SHP77 treated with DMSO at 0.1 percent for 48 hours (cell line): ENCODE results near the gene CDC14A.
"Not testable (repeated sequence)": the region's sequence is repeated elsewhere in the genome, so short reads cannot be mapped to it uniquely, and the experiment has no call there.

Experiments
- DNase-seq: peaks from one replicate; lab custom pipeline; 2025; lab: John Stamatoyannopoulos, UW

CDC14A gene

DNA sequence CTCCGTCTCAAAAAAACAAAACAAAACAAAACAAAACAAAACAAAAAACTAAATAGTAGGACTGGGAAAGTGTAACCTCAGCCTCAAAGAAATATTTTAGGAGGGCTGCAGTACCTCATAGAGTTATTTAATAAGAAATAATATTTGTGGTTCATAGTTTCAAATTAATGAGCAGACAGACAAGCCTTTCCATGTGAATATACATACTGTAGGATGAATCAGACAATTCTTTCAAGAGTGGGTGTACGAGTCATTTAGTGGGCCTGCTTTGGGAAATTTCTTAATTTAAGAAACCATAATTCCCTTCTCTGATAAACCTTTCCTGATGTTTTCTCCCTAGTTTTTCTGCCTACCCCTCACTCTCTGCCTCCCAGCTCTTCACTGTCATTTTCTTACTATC, 52.5 kb downstream of the CDC14A start:
- no peak for DNase-seq

DNA sequence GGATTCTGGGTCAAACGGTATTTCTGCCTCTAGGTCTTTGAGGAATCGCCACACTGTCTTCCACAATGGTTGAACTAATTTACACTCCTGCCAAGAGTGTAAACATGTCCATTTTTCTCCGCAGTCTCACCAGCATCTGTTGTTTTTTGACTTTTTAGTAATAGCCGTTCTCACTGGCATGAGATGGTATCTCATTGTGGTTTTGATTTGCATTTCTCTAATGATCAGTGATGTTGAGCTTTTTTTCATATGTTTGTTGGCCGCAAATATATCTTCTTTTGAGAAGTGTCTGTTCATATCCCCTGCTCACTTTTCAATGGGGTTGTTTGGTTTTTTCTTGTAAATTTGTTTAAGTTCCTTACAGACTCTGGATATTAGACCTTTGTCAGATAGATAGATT, 53.6 kb downstream of the CDC14A start:
- not testable (repeated sequence) for DNase-seq

DNA sequence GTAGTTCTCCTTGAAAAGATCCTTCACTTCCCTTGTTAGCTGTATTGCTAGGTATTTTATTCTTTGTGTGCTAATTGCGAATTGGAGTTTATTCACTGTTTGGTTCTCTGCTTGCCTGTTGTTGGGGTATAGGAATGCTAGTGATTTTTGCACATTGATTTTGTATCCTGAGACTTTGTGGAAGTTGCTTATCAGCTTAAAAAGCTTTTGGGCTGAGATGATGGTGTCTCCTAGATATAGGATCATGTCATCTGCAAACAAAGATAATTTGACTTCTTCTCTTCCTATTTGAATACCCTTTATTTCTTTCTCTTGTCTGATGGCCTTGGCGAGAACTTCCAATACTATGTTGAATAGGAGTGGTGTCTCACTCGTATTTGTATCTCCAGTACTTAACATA, 55.1 kb downstream of the CDC14A start:
- not testable (repeated sequence) for DNase-seq

DNA sequence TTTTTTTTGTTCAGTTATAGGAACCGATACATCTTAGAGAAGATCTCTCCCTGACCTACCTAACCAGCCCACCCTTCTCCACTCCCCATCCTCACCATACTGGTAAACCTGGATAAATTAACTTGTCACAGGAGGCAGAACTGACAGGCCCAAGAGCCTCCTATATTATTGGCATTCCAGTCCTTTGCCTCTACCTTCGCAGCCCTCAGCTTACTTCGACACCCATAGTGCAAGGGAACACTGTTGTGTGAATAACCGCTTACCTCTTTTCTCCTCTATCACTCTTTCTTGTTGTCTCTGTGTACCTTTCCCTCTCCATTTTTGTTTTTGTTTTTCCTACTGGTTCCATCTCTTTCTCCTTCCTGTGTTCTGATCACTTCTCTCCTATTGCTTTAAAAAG, 58.7 kb downstream of the CDC14A start:
- DNase-seq = no peak

DNA sequence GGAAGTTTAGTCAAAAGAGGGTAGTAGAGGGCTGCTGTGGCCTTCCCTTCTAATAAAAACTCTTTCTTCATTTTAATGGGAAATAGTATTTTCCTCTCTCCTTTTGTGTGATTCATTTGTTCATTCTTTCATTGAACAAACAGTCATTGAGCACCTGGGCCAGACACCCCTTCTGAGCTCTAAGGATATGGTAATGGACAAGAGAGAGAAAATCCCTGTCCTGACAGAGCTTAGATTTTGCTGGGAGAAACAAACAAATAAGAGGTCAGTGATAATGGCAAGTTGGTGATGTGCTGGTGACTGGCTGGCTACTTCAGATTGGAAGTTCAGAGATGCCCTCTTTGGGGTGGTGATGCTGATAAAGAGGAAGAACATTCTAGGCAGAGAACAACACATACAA, 59.3 kb downstream of the CDC14A start:
- no peak for DNase-seq

DNA sequence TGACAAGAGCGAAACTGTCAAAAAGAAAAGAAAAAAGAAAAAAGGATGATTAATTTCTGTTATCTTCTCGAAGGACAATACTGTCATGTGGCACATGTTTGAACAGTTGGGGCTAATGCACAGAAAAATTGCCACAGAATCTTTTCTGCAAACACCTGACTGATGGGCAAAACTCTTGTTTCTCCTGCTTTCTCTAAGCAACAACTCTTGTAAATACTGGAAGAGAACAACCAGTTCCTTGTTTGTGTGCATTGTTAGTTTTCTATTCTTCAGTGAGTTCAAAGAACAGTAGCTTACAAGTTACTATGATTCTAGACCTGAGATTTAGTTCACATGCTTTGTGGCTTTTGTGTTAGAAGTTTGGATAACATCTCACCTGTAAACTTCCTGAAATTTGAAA, 60.7 kb downstream of the CDC14A start:
- no peak for DNase-seq

DNA sequence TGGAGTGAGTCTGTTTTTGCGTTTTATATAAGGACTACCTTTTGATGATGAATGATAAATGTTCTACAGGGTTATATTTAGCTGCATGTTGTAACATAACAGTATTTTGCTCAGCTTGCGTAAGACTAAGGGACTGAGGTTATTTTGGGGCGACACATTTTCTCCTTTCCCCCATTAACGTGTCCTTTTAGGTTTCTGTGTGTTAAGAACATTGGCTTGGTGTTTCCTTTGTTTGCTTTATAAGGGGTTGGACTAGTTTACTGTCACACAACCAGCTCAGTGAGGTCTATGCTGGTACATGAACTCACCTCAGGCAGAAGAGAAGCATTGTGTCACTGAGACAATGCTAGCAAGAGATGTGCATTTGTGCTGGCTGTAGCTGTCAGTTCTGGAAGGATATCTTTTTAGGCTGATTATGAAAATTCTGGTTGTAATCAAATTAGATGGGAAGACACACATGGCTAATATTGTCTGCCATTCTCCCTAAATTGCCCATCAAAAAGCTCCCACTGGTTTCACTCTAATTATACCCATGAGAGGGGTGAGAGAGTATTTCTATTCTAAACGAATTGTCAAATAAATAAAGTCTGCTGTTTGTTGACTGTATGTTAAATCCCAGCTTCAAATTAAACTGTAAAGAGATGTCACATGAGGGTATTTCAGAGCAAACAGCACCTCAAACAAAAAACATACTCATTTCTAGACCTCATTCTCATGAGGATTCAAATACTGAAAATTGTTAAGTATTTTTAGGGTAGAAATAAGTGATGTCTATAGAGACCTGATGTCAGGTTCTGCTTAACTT, 62.6 kb downstream of the CDC14A start:
- no peak for DNase-seq

DNA sequence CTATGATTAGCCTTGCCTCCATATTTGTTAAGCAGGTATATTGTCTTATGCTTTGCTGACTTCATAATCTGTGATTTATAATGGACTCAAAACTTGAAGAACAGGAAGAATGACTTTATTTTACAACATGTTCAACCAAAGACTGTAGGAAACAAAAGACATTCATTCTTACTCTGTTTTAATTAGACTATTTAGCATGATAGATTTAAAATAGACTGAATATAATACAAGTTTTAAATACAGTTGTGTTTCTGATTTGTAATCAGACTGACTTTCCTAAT, 63.1 kb downstream of the CDC14A start:
- no peak for DNase-seq

DNA sequence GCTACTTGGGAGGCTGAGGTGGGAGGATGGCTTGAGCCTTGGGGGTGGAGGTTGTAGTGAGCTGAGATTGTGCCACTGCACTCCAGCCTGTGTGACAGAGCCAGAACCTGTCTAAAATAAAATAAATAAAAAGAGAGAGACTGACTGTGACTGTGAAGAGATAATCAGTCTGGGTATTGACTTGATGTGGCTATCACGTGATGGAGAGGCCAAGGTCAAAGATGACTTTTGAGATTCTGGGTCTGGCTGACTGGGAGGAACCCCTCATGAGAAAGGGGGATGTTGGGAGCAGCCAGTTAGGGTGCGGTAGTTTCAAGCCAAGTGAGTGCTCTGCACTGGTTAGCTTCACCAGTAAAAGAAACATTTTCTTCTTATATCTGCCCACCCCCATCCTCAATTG, 66.8 kb downstream of the CDC14A start:
- DNase-seq = no peak

DNA sequence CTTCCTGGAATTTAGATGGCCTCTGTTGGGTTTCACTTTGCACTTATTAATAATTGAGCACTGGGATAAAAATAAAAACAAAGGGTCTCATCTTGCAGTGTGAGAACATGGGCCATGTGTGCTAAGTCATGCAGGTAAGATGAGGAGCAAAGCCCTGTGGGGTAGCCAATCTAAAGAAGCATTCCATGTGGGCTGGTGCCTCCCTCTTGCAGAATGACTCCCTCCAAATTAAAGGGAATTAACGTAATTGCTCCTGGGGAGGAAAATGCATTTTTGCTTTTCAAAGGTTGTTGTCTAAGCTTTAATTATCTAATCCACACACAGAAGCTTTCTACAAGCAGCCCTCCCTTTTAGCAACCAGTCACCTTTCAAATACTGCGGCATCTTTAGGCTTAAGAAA, 69.8 kb downstream of the CDC14A start:
- no peak for DNase-seq

DNA sequence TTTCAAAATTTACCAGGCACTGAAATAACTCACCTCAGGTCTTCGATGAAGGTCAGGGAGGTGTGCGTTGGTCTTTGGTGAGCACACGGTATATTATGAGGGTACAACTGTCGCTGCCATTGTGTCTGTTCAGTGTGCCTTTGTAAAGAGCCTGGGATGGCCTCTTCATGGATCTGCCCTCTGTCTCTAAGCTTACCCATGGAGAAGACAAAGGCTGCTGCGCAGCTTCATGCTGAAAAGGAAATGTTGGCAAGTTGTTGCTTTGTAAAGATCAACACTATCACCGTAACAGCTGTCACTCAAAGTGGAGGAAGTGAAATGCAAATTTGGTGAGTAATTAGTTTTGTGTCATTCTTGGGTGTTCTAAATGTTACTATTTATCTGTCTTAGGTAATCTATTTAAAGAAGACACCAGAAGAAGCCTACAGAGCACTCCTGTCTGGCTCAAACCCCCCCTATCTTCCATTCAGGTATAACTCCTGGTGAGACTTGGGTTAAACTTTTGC, 71.6 kb downstream of the CDC14A start:
- no peak for DNase-seq

DNA sequence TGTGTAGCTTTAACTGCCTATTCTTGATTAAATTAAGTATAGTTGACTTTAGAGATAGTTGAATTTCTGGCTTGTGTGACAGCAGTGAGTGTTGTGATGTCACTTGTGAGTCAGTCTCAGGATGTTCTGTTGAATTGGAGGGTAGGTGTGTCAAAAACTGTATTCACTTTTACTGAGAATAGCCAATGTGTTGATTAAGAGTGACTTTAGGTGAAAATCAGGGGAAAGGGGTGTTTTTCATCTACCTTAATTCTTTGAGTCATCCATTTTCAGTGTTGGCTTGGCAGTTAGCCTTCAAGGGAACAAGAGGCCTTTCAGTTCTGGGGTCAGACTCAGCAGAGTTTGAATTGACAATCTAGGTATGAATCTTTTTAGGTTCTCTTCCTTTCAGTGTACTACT, 75.9 kb downstream of the CDC14A start:
- DNase-seq = no peak

DNA sequence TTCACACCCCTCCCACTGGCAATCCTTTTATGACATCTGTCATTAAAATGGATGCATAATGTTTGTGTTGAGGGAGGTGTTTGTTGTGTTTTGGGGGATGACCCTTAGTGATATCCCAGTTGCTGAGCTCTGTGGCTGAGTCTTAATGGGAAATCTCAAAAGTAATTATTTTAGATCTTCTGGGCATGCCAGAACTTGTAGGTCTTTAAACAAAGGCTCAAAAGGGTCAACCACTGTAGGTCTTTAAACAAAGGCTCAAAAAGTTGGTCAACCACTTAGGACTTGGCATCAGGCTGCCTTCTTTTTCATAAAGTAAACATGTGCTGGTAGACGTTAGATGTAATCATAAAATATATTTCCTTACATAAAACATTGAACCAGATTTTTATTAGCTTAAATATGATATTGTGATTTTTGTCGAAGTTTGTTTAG, 78.0 kb downstream of the CDC14A start:
- no peak for DNase-seq

DNA sequence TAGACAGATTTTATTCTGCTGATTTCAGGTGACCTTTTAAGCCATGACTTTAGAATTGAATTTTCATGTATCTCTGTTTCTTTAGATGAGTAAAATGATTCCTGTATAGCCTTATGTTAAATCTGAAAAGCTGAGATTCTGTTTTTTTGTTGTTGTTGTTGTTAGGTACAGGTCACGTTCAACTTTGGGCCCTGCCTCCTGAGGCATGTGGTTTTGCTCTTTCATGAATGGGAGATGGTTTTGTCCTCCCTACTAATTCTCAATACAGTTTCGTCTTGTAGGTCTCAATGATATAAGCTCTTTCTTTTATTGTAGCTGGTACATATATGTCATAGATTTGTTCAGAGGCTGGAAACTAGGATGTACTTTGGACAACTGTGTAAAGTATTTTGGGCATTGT, 79.6 kb downstream of the CDC14A start:
- no peak for DNase-seq

DNA sequence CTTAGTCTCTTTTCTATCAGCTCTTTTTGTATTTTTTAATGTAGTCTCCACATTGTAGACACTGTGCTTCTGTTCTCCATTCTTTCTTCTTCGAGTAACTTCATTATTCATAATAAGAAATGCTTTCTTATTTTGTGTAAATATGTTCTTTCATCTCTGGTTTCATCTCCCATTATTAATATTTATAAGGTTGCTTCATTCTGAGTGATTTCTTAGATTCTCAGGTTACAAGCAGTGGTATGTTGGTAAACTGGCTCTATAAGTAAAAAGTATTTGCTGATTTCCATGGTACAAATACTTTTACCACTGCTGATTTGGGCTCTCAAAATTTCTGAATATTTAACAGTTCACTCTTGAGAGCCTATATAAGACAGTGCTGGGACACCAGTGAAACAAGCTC, 81.3 kb downstream of the CDC14A start:
- DNase-seq = no peak

DNA sequence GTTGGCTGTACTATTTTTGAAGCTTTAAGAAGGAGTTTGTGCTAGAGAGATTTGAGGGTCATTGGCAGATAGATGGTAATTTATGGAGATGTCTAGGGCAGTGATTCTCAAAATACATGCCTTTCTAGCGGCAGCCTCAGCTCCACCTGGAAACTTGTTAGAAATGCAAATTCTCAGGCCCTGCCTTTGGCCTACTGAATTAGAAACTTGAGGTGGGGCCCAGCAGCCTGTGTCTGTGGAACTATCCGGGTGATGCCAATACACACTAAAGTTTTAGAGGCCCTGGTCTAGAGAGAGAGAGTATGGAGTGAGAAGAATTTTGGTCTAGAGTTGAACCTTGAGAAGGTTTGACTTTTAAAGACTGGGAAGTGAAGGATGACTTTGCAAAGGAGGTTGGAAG, 82.5 kb downstream of the CDC14A start:
- DNase-seq = no peak

DNA sequence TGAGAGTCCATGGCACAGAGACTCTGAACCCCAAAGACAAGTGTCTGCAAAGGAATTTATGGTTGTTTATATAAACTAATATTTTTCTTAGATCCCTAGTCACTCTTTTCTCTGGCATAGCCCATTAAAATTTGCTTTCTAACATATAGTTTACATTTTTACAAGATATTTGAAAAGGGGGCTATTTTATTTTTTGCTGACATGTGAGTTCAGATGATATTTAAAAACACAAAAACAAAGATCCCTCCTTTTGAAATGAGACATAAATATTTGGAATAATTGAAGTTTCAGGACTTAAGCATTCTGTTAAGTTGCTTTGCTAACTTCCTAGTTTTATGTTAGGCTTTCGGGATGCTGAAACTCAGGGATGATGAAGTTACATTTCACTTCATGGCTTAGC, 86.1 kb downstream of the CDC14A start:
- DNase-seq = no peak

DNA sequence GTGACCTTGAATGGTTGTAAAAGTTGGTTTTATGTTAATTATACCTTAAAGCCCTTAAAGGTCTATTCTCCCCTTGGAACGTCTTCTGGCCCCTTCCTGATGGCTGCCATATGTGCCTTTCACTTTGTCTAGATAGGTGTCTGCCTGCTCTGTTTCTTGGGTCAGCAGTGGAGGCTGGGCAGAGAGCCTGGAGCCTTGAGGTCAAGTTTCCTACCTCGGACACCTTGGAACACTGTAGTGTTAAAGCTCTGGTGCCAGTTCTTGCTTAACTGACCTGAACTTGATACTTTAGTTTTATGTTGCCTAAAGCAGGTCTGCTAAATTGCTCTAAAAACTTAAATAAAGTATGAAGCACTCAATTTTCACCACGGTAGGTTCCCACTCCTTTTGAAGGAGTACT, 86.5 kb downstream of the CDC14A start:
- DNase-seq = no peak

DNA sequence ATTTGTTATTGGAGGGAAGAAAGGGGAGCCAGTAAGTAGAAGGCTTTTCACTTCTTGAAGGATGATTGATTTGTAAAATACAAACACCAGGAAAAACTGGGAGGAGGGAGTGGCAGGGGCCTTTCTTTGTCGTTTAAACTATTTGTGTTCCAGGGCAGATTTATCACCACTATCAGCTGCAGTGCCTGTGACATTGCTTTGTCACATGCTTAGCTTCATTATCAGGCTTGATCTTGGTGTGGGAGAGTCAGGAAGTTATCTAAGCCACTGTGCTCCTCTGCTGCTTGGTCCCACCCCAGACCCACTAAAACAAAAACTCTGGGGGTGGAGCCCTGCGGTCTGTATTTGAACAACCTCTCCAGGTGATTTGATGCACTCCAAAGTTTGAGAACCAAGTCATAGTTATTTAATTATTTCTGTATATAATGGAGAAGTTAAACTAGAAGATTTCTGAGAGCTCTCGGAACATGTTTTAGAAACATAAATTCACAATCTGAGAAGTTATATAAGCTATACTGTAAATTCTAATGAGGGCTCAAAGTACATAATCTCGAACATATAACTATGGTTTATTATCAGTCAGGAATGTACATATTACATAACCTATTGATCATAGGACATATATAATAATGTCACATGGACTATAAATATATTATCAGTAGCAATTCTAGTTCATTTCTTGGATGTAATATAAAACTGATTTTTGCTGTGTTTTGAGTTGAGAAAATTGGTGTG, 87.9 kb downstream of the CDC14A start:
- DNase-seq = no peak

DNA sequence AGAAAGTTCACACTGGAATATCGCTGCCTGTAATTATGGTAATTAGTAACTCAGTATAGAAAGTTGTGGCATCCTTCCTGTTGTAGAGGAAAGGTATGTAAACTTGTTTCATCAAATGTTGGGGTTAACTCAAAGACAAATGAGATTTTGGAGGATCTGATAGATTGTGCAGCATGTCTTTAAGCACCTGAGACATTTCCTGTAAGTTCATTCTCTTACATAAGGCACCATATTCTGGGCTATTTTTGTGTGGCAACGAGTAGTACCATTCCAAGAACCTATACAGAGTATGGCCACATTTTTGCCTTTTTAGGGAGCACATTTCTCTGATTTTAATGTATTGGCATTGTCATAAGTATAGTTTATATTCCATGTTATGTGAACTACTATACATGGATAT, 88.8 kb downstream of the CDC14A start:
- DNase-seq = no peak

DNA sequence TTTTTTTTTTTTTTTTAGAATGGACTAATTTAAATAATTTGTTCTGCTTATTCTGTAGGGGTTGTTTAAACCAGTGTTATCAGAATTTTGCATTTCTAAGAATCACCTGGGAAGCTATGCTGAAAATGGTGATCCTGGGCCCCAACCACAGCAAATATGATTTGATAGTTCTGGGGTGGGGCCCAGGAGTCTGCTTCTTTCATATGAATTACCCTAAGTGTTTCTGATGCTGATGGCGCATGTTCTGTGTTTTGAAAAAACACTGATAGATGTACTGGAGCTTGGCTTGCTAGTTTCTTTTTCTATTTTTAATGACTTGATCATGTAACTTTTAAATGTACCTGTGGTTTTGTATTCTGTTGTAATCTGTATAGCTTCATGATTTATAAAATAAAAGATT, 89.3 kb downstream of the CDC14A start:
- no peak for DNase-seq

DNA sequence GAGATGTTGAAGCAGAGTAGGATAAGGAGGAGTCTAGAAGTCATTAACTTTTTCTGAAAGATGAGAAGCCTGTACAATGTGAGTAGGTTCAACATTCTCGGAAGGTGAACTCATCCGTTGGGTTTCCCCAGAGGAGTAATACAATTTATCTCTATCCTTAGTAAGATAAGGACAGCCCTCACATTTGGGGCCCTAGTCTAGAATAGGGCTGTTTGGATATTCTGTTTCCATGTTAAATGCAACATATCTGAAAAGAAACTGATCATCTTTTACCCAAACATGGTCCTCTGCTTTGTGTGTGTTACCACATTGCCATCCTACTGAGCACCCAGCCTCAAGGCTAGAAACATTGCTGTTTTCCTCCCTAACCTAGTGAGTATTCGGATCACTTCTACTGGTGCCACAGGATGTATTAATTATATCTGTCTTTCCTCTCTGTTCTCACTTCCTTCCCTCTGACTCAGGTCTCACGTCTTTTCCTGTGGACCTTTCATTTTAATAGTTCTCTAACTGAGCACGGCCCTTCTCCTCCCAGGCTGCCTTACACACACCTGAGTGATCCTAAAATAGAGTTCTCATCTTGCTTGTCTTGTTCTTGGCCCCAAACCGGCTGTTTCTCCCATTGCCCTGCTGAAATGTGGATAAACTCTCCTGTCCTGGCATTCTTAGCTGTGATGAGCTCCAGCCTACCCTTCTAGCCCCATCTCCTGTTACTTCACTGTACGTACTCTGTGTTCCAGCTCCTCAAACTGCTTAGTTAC, 91.7 kb downstream of the CDC14A start:
- DNase-seq = no peak

DNA sequence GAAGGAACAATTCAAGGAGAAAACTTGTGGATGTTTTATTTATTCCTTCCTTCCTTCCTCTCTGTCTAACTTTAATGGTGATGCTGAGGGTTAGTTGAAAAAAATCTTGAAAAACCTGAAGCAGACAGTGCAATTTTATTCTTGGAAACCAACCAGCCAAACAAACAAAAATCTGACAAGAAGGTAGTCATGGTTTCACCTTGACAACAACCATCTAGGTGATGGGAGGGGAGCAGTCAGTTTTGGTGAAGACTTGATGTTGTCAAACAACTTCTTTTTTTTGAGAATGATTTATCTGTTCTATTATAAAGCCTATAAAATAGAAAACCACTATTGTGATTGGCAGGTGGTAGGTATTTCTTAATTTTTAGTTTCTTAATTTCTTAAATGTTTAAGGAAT, 93.3 kb downstream of the CDC14A start:
- no peak for DNase-seq
